Stimulated activated memory B cell treated with anti-CD40 and anti-IgM and Interleukin-4, amounts not matched to agents 10 μg/mL and 1 μg/mL and 100 μg/mL, for 72 hours (primary cell): ENCODE data around the gene TSC22D4.
"Not testable (repeated sequence)": the region's sequence is repeated elsewhere in the genome, so short reads cannot be mapped to it uniquely, and the experiment has no call there.

Experiments
- ATAC-seq: fragments of 150-1000 bp; cut with Tn5 transposase; 2 replicates; pipeline ENCODE4 v1.10.0; 2021
- H3K27ac Mint-ChIP-seq: one replicate; pipeline ENCODE4 v1.8.0; 2022; ENCODE audit warnings: mild to moderate bottlenecking, mixed read lengths
- H3K27me3 Mint-ChIP-seq: one replicate; pipeline ENCODE4 v1.8.0; 2022; ENCODE audit warnings: mixed read lengths
- H3K36me3 Mint-ChIP-seq: one replicate; pipeline ENCODE4 v1.8.0; 2022; ENCODE audit warnings: mixed read lengths
- H3K4me1 Mint-ChIP-seq: one replicate; pipeline ENCODE4 v1.8.0; 2022; ENCODE audit warnings: mixed read lengths
- H3K4me3 Mint-ChIP-seq: one replicate; pipeline ENCODE4 v1.8.0; 2022; ENCODE audit warnings: mild to moderate bottlenecking, moderate library complexity, mixed read lengths
- H3K9me3 Mint-ChIP-seq: one replicate; pipeline ENCODE4 v1.8.0; 2022; ENCODE audit warnings: mixed read lengths

Gene TSC22D4

GRCh38 chr7:100444311-100445278, 34.4 kb downstream of the TSC22D4 start:
- Mint-ChIP-seq H3K27ac (peak overlapping the region; percentile 78), H3K9me3 (no peaks in the 10 kb centered on the region), H3K4me1 (peaks cover 21% of the 10 kb centered on the region), H3K27me3 (no peaks in the 10 kb centered on the region), H3K4me3 (no peak overlapping the region), H3K36me3 (no peaks in the 10 kb centered on the region)
- ATAC-seq = peak; percentile 78

- peaks cover 21% of the 10 kb centered on the region for H3K4me1 Mint-ChIP-seq
- no peaks in the 10 kb centered on the region for H3K27me3 Mint-ChIP-seq
- H3K36me3 Mint-ChIP-seq = no peaks in the 10 kb centered on the region
- H3K4me3 Mint-ChIP-seq = no peak overlapping the region
- no peaks in the 10 kb centered on the region for H3K9me3 Mint-ChIP-seq
- peak overlapping the region; percentile 48 for H3K27ac Mint-ChIP-seq
- ATAC-seq = no peak
Observed at GRCh38 chr7:100443096-100443840, 35.7 kb downstream of the TSC22D4 start.

- Mint-ChIP-seq H3K27ac (no peak overlapping the region), H3K27me3 (no peaks in the 10 kb centered on the region), H3K36me3 (no peaks in the 10 kb centered on the region), H3K4me1 (peaks cover 21% of the 10 kb centered on the region), H3K9me3 (no peaks in the 10 kb centered on the region), H3K4me3 (no peak overlapping the region)
- ATAC-seq = no peak
Observed at GRCh38 chr7:100441641-100442535, 37.1 kb downstream of the TSC22D4 start.

GRCh38 chr7:100439244-100439643, 39.8 kb downstream of the TSC22D4 start:
- not testable (repeated sequence) for ATAC-seq, H3K9me3 Mint-ChIP-seq, H3K27me3 Mint-ChIP-seq, H3K27ac Mint-ChIP-seq, H3K4me3 Mint-ChIP-seq
- Mint-ChIP-seq H3K4me1 (peaks cover 15% of the 10 kb centered on the region), H3K36me3 (peaks cover 19% of the 10 kb centered on the region)

- Mint-ChIP-seq H3K36me3 (peaks cover 24% of the 10 kb centered on the region), H3K4me1 (peaks cover 18% of the 10 kb centered on the region)
- H3K9me3 Mint-ChIP-seq, H3K4me3 Mint-ChIP-seq, H3K27me3 Mint-ChIP-seq, ATAC-seq, H3K27ac Mint-ChIP-seq: not testable (repeated sequence)
Observed at GRCh38 chr7:100438731-100439130, 40.3 kb downstream of the TSC22D4 start.

- Mint-ChIP-seq H3K4me1 (peaks cover 24% of the 10 kb centered on the region), H3K27me3 (no peaks in the 10 kb centered on the region), H3K4me3 (peak overlapping the region; percentile 30), H3K9me3 (no peaks in the 10 kb centered on the region), H3K36me3 (peaks cover 29% of the 10 kb centered on the region), H3K27ac (no peak overlapping the region)
- ATAC-seq = no peak
Observed at GRCh38 chr7:100438172-100438571, 40.8 kb downstream of the TSC22D4 start.

GRCh38 chr7:100437150-100438100, 41.6 kb downstream of the TSC22D4 start:
- no peaks in the 10 kb centered on the region for H3K27me3 Mint-ChIP-seq
- H3K9me3 Mint-ChIP-seq = no peaks in the 10 kb centered on the region
- peaks cover 31% of the 10 kb centered on the region for H3K4me1 Mint-ChIP-seq
- peak overlapping the region; percentile 85 for H3K27ac Mint-ChIP-seq
- ATAC-seq = no peak
- peaks cover 30% of the 10 kb centered on the region for H3K36me3 Mint-ChIP-seq
- peak overlapping the region; percentile 85 for H3K4me3 Mint-ChIP-seq

- H3K36me3 Mint-ChIP-seq = peaks cover 30% of the 10 kb centered on the region
- peak; percentile 61 for ATAC-seq
- no peaks in the 10 kb centered on the region for H3K27me3 Mint-ChIP-seq
- H3K9me3 Mint-ChIP-seq = no peaks in the 10 kb centered on the region
- peaks cover 47% of the 10 kb centered on the region for H3K4me1 Mint-ChIP-seq
- peak overlapping the region; percentile 85 for H3K27ac Mint-ChIP-seq
- peak overlapping the region; percentile 87 for H3K4me3 Mint-ChIP-seq
Observed at GRCh38 chr7:100435401-100436304, 43.4 kb downstream of the TSC22D4 start.

GRCh38 chr7:100434297-100435144, 44.5 kb downstream of the TSC22D4 start:
- Mint-ChIP-seq H3K4me1 (peaks cover 50% of the 10 kb centered on the region), H3K27me3 (no peaks in the 10 kb centered on the region), H3K36me3 (peaks cover 34% of the 10 kb centered on the region), H3K4me3 (peak overlapping the region; percentile 87), H3K9me3 (no peaks in the 10 kb centered on the region), H3K27ac (peak overlapping the region; percentile 85)
- no peak for ATAC-seq

- peaks cover 37% of the 10 kb centered on the region for H3K36me3 Mint-ChIP-seq
- peak overlapping the region; percentile 87 for H3K4me3 Mint-ChIP-seq
- peaks cover 50% of the 10 kb centered on the region for H3K4me1 Mint-ChIP-seq
- H3K9me3 Mint-ChIP-seq = no peaks in the 10 kb centered on the region
- no peak for ATAC-seq
- H3K27ac Mint-ChIP-seq = peak overlapping the region; percentile 85
- H3K27me3 Mint-ChIP-seq = no peaks in the 10 kb centered on the region
Observed at GRCh38 chr7:100433592-100434296, 45.3 kb downstream of the TSC22D4 start.

GRCh38 chr7:100433276-100433591, 45.8 kb downstream of the TSC22D4 start:
- H3K27ac Mint-ChIP-seq = peak overlapping the region; percentile 85
- no peak overlapping the region for H3K4me3 Mint-ChIP-seq
- H3K27me3 Mint-ChIP-seq = no peaks in the 10 kb centered on the region
- no peak for ATAC-seq
- H3K36me3 Mint-ChIP-seq = peaks cover 37% of the 10 kb centered on the region
- H3K4me1 Mint-ChIP-seq = peaks cover 50% of the 10 kb centered on the region
- H3K9me3 Mint-ChIP-seq = no peaks in the 10 kb centered on the region

- Mint-ChIP-seq H3K9me3 (no peaks in the 10 kb centered on the region), H3K27me3 (no peaks in the 10 kb centered on the region), H3K27ac (peak overlapping the region; percentile 85), H3K4me3 (no peak overlapping the region), H3K36me3 (peaks cover 37% of the 10 kb centered on the region), H3K4me1 (peaks cover 50% of the 10 kb centered on the region)
- no peak for ATAC-seq
Observed at GRCh38 chr7:100432621-100433275, 46.3 kb downstream of the TSC22D4 start.
